ENCODE data around the gene IZUMO4.

IZUMO4 gene, protein sequence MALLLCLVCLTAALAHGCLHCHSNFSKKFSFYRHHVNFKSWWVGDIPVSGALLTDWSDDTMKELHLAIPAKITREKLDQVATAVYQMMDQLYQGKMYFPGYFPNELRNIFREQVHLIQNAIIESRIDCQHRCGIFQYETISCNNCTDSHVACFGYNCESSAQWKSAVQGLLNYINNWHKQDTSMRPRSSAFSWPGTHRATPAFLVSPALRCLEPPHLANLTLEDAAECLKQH

DNA sequence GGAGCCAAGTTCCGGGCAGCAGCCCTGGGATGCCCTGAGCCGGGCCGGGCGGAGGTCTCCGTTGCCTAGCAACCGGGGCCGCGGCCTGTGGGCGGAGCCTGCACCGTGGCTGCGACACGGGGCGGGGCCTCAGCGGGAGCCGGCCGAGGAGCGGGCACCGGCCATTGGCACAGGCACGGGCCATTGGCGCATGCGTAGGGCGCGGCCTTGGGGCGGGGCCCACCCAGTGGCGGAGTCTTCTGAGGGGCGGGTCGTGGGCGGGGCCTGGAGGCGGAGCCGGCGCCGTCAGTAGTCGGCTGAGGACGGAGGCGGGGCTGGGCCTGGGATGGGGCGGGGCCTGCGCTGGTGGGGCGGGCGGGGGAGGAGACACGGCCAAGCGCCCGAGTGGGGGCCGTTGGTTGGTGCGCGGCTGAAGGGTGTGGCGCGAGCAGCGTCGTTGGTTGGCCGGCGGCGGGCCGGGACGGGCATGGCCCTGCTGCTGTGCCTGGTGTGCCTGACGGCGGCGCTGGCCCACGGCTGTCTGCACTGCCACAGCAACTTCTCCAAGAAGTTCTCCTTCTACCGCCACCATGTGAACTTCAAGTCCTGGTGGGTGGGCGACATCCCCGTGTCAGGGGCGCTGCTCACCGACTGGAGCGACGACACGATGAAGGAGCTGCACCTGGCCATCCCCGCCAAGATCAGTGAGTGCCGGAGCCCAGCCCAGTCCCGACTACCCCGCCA lies at the start of gene IZUMO4:
Gene IZUMO4 (plus strand): TSS at position 436 of the 723 bp plus-strand sequence. CDS start 31 bp downstream, at position 467.
- peak; percentile 96 for DNase-seq (ENCODE audit: extremely low read depth, low read depth)
- TF ChIP-seq, protein P1, sequence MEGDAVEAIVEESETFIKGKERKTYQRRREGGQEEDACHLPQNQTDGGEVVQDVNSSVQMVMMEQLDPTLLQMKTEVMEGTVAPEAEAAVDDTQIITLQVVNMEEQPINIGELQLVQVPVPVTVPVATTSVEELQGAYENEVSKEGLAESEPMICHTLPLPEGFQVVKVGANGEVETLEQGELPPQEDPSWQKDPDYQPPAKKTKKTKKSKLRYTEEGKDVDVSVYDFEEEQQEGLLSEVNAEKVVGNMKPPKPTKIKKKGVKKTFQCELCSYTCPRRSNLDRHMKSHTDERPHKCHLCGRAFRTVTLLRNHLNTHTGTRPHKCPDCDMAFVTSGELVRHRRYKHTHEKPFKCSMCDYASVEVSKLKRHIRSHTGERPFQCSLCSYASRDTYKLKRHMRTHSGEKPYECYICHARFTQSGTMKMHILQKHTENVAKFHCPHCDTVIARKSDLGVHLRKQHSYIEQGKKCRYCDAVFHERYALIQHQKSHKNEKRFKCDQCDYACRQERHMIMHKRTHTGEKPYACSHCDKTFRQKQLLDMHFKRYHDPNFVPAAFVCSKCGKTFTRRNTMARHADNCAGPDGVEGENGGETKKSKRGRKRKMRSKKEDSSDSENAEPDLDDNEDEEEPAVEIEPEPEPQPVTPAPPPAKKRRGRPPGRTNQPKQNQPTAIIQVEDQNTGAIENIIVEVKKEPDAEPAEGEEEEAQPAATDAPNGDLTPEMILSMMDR (IDR thresholded peaks at IDR 0.05; ENCODE audit: low read depth, low read length): peak; percentile 40

DNA sequence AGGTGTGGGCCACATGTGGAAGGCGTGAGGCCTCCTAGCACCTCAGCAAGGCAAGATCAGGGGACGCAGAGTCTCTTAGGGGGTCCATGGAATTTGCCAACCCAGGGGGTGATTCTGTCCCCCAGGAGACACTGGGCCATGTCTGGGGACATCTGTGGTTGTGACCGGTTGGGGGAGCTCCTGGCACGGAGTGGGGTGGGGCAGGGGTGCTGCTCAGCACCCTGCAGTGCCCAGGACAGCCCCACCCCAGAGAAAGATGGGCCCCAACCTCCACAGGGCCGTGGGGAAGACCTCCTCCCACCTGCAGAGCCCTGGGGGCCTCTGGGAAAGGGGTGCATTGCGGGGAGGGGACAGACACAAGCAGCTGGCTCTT lies 49.7 kb upstream of the IZUMO4 start:
- TF ChIP-seq, protein P1 (IDR thresholded peaks at IDR 0.05; ENCODE audit: low read depth, low read length): no peak
- no peak for DNase-seq (ENCODE audit: extremely low read depth, low read depth)

- TF ChIP-seq, protein P1 (IDR thresholded peaks at IDR 0.05; ENCODE audit: low read depth, low read length): no peak
- DNase-seq (ENCODE audit: extremely low read depth, low read depth): no peak
These were observed 49.1 kb upstream of the IZUMO4 start for GRCh38 chr19:2047449-2048103.

DNA sequence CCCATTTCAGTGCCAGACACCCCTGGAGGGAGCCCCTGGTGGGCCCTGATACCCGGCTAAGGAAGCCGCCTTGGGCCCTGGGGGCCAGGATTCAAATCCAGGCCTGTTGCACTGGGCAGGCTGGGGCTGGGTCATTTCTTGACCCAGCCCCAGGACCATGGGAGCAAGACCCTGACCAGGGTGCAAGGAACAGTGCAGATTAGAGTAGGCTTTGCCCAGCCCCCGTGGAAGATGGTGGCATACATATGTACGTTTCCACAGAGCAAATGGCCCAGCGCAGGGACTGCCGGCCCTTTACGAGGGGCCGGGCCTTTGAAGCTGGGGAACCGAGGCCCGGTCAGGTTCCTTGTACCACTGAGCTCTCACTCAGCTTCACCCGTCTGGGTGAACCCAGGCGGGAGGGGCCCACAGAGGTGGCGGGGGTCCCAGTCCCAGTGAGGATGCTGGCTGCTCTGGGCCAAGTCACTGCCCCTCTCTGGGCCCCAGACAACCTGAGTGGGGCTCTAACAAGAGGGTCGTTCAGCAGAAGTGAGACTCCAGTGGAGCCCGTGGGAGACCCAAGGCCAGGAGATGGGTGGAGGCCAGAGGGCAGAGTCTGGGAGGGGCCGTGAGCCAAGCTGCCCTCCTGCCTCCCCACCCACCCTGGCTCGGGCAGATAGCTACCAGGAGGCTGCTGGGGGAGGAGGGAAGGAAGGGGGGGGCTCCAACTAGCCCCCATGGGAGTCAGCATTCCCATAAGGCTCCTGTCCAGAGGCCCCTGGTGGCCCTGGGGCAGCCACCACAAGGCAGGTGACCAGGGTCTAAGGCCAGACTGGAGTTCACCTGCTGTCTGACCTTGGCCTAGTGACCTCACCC lies 48.4 kb upstream of the IZUMO4 start:
- DNase-seq (ENCODE audit: extremely low read depth, low read depth): no peak
- TF ChIP-seq, protein P1 (IDR thresholded peaks at IDR 0.05; ENCODE audit: low read depth, low read length): no peak

DNA sequence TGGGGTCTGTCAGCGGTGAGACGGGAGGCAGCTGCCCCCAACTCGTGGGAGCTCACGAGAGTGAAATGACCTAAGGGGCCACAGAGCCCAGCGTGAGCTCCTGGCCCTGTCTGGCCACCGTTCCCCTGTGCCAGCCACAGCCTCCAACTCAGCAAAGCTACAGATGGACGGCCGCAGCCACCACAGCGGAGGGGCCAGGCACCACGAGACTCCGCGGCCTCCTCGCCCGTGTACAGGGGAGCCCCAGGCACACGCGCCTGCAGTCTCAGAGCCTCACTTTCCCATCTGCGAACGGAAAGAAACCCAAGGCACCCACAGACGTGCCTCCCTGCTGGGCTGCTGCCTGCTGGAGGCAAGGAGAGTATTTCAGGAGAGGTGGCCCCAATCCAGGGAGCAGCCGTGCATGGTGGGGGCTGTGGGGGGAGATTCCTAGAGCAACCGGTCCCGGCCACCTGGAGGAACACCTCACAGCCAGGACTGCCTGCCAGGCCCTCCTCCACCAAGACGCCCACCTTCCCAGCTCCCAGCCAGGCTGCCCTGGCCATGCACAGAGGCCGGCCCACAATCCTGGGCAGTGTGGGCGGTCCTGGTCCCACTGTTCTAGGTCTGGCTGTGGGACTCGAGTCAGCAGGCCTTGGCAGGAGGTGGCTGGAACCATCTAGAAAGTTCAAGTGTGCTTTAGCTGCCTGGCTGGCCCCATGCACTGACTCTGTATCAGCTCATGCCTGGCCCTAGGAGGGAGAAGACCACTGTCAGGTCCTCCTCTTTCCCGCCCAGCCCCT lies 47.6 kb upstream of the IZUMO4 start:
- DNase-seq (ENCODE audit: extremely low read depth, low read depth): no peak
- TF ChIP-seq, protein P1 (IDR thresholded peaks at IDR 0.05; ENCODE audit: low read depth, low read length): no peak

DNA sequence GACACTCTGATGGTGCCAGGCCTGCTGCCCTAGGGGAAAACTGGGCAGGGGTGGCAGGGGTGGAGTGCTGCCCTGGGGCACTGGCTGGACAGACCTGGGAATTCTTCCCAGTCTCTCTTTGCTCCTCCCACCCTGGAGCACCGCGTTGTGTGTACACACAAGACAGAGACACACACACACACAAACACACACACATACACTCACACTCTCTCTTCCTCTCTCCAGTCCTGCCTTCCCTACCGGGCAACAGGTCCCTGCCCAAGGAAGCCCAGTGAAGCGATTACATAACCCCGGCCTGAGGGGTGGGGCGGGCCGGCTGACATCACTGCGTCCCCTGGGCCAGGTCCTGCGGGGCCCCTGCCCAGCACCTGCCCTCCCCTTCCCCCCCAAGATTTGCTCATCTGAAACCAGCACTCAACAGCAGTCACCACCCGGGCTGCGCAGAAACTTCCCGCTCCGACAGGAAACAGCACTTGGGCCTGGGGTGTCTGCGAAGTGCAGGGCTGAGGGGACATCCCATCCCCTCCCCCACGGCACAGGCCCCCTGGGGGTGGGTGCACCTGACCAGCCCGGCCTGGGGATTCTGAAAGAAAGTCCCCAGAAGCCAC lies 46.9 kb upstream of the IZUMO4 start:
- no peak for DNase-seq (ENCODE audit: extremely low read depth, low read depth)
- TF ChIP-seq, protein P1 (IDR thresholded peaks at IDR 0.05; ENCODE audit: low read depth, low read length): no peak
